ENCODE data around the gene FBXL17.

DNA sequence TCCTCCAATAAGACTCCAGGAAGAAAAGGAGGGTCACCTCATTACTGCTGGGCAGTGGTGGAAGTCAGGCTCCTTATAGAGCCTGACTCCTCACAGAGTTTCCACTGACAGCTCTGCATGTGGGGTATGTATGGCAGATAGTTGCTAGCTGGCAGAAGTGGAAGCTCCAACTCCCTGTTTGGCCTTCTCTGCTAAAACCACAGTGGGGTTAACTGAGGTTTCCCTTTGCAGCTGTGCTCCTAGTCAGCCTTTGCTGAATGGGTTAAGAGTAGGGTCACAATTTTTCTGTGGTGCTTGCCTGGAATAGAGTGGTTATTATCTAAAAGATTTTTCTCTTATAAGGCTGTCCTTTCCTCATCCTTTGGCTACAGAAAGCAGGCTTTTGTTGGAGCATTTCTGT lies 327.5 kb downstream of the FBXL17 start:
- TF ChIP-seq EGR1 (IDR thresholded peaks at IDR 0.05; ENCODE audit: low read depth in 2 of 2) (no peak), RAD21 (IDR thresholded peaks at IDR 0.05) (no peak)
- TF ChIP-seq, protein P1, sequence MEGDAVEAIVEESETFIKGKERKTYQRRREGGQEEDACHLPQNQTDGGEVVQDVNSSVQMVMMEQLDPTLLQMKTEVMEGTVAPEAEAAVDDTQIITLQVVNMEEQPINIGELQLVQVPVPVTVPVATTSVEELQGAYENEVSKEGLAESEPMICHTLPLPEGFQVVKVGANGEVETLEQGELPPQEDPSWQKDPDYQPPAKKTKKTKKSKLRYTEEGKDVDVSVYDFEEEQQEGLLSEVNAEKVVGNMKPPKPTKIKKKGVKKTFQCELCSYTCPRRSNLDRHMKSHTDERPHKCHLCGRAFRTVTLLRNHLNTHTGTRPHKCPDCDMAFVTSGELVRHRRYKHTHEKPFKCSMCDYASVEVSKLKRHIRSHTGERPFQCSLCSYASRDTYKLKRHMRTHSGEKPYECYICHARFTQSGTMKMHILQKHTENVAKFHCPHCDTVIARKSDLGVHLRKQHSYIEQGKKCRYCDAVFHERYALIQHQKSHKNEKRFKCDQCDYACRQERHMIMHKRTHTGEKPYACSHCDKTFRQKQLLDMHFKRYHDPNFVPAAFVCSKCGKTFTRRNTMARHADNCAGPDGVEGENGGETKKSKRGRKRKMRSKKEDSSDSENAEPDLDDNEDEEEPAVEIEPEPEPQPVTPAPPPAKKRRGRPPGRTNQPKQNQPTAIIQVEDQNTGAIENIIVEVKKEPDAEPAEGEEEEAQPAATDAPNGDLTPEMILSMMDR (IDR thresholded peaks at IDR 0.05; ENCODE audit: low read depth, low read length, missing input control), result no peak

Measured in liver (tissue), 3 donors.